ENCODE results near the gene MMP28. TPM values are rescaled to one million over a fixed set of nuclear protein-coding genes. Genes with fewer than 3 reads are reported as not detected.

MMP28 gene
- polyA plus RNA-seq, 3 donors, result 3.3 to 32.2 (median 18.7) TPM

Other genes starting within 250 kb of the MMP28 start
- gene SLFN14, start 234.8 kb downstream of the MMP28 start, polyA plus RNA-seq, result under 1 TPM in 1 of 3 donors, not detected in 2; 0.11 TPM
- 1 to 10 TPM; 1.9 to 3.1 (median 3.0) TPM for gene PEX12, start 217.1 kb downstream of the MMP28 start, polyA plus RNA-seq
- 10 to 100 TPM; 23.5 to 48.2 (median 43.5) TPM for gene AP2B1, start 208.3 kb downstream of the MMP28 start, polyA plus RNA-seq
- 10 to 100 TPM in 2 of 3 donors, 1 to 10 TPM in 1; 5.6 to 42.8 (median 21.1) TPM for gene RASL10B, start 64.0 kb downstream of the MMP28 start, polyA plus RNA-seq
- gene GAS2L2, start 42.4 kb downstream of the MMP28 start, polyA plus RNA-seq, result under 1 TPM; 0.22 to 0.46 (median 0.24) TPM
- under 1 TPM in 1 of 3 donors, not detected in 2; 0.09 TPM for gene C17orf50, start 34.8 kb downstream of the MMP28 start, polyA plus RNA-seq
- 100 to 1,000 TPM in 1 of 3 donors, 10 to 100 TPM in 2; 68.1 to 123 (median 85.1) TPM for gene TAF15, start 13.8 kb upstream of the MMP28 start, polyA plus RNA-seq
- under 1 TPM in 1 of 3 donors, not detected in 2; 0.04 TPM for gene HEATR9, start 73.2 kb upstream of the MMP28 start, polyA plus RNA-seq
- 1 to 10 TPM in 2 of 3 donors, under 1 TPM in 1; 0.74 to 7.4 (median 6.7) TPM for gene CCL5, start 84.7 kb upstream of the MMP28 start, polyA plus RNA-seq
- gene RDM1, start 135.1 kb upstream of the MMP28 start, polyA plus RNA-seq, result not detected
- not detected for gene LYZL6, start 148.1 kb upstream of the MMP28 start, polyA plus RNA-seq
- gene CCL16, start 185.9 kb upstream of the MMP28 start, polyA plus RNA-seq, result under 1 TPM; 0.09 to 0.45 (median 0.17) TPM
- gene CCL14, start 191.1 kb upstream of the MMP28 start, polyA plus RNA-seq, result 100 to 1,000 TPM in 1 of 3 donors, 10 to 100 TPM in 2; 30.9 to 170 (median 91.0) TPM
- under 1 TPM in 1 of 3 donors, not detected in 2; 0.07 TPM for gene CCL15, start 205.9 kb upstream of the MMP28 start, polyA plus RNA-seq
- gene CCL23, start 222.3 kb upstream of the MMP28 start, polyA plus RNA-seq, result 1 to 10 TPM in 2 of 3 donors, under 1 TPM in 1; 0.66 to 5.3 (median 2.4) TPM